Fibroblast of skin of left quadriceps (primary cell): ENCODE results near the gene CAMTA1.

Source experiments
- DNase-seq, 2 experiments: peaks; one replicate each; pipeline ENCODE4 v3.0.0-alpha.2; 2013; ENCODE audit warnings: low read depth in 2 of 2

The CAMTA1 gene

GRCh38 chr1:7430047-7430608 is 644.9 kb downstream of the CAMTA1 start:
- DNase-seq: no peak

DNA sequence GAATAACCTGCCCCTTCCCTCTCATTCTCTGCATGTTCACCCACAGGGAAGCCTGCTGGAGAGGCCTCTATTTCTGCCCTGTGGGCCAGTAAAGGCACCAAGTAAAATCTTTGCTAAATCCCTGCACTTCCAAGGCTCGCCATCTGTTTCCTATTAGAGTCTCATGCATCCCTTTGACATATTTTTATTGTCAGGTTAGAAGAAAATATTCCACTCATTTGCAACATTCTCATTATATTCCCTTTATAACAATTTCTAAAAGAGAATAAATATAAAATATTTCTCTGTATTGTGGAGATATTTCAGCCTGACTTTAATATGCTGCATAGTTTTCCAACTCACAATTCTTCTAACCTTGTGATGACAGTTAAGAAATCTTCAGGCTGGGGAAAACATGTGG is 645.4 kb downstream of the CAMTA1 start:
- DNase-seq: peak; percentile 54 to 61

- DNase-seq: no peak
These were observed 647.0 kb downstream of the CAMTA1 start for GRCh38 chr1:7432102-7432899.

- DNase-seq: no peak
These were observed 647.7 kb downstream of the CAMTA1 start for GRCh38 chr1:7432900-7433380.

GRCh38 chr1:7434566-7434965 is 649.3 kb downstream of the CAMTA1 start:
- DNase-seq: no peak

DNA sequence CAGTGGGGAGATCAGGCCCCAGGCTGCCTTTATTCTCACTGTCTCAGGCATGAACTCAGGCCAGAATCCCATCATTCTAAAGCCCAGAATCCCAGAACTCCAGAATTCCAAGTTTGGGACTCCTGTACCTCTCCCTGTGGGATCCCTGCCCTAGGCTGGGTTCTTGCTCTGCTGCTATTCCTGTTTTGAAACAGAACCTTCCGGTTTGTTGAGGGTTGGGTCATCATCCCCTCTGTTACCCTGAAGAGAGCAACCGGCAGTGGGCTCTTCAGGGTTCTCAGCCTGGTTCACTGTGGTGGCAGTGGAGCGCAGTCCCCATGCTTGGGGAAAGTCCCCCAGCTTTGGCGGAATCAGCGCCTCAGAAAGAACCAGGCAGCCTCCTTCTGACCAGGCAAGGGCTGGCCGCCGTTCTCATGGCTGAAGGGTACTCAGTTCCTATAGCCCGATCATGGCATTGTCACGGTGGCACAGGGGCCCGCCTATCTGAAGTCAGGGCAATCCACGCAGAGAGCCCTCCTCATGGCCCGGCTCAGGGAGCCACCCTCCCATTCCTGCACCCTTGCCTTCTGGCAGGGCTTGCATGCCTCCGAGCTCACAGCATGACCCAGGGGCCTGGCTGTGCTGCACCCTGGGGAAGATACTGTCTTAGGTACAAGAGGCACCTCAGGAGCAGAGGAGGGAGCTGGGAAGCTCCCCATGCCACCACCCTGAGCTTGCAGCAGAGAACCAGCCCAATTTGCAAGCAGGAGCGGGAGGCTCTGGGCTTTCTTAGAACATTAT is 650.2 kb downstream of the CAMTA1 start:
- no peak for DNase-seq

DNA sequence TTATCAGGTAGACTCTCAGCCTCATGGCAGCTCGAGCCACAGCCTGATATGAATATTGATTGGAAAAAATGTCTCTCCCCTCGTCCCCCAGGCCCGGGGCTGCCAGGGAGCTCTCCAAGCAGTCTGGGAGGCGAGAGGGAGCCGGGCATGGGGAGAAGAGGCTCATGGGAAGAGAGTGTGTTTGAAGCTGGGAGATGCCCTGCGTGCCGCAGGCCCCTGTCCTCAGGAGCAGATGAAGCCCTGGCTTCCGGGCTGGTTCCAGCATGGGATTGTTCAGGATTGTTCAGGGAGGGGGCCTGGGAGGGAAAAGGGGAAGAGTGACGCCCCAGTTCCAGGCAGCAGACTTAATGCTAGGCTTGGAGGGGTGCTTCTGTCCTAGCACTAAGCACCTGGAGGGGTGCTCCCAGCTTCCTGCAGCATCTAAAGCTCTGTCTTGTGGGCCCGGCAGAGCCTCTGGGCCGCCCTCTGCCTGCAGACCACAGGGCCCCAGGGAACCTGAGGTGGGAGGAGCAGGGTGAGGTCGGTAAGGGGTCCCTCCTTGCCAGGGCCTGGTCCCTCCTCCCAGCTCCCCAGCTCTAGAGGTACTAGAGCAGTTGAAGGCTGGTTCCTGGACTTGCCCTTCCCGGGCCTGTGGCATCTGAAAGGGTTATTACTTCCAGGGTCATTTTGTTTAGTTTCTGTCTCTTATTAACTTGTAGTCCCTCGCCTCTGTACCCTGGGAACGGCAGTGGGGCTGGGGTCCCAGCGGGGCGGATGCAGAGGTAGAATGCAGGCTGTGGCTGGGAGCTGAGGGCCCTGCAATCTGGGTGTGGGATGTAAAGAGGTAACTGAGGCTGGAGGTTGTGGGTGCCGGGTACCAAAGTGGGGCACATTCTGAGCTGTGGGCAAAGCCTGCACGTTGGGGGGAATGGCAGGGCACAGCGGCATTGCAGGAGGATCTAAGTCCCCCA is 651.1 kb downstream of the CAMTA1 start:
- no peak for DNase-seq

- DNase-seq: no peak
These were observed 651.8 kb downstream of the CAMTA1 start for GRCh38 chr1:7437036-7437435.

- DNase-seq: no peak
These were observed 652.5 kb downstream of the CAMTA1 start for GRCh38 chr1:7437608-7438395.

GRCh38 chr1:7438396-7438785 is 653.1 kb downstream of the CAMTA1 start:
- DNase-seq: no peak

DNA sequence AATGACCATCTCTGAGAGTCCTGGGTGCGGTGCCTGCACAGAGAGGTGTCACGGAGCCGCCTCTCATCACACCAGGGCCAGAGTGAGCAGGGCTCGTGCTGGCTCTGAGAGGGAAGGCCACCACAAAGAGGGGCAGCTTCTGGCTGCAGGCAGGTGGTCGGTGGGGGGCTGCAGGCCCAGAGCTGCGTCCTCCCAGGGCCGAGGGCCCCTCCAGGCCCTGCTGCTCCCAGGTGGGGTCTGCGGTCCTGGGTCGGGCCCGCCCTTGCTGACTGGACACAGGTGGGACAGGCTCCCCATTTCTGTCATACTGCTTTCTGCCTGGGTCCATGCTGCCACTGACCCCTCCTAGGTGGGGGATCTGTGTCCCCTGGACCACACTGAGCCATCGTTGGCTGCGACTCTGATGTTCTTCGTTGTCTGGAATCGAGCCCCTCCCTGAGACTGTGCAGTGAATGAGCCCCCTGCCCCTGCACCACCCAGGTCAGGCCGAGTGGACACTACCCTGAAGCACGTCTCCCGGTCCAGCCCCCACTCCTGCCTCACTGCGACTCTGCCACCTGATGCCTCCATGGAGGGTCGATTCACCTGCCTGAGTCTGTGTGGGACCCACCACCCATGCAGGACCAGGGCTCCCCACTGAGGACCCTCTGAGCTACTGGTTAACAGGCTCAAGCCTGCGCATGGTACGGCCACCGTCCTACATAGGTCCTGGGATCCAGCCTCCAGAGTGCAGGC is 653.8 kb downstream of the CAMTA1 start:
- DNase-seq: no peak

- DNase-seq: no peak
These were observed 654.9 kb downstream of the CAMTA1 start for GRCh38 chr1:7440154-7440553.

GRCh38 chr1:7441143-7441841 is 656.0 kb downstream of the CAMTA1 start:
- DNase-seq: no peak

DNA sequence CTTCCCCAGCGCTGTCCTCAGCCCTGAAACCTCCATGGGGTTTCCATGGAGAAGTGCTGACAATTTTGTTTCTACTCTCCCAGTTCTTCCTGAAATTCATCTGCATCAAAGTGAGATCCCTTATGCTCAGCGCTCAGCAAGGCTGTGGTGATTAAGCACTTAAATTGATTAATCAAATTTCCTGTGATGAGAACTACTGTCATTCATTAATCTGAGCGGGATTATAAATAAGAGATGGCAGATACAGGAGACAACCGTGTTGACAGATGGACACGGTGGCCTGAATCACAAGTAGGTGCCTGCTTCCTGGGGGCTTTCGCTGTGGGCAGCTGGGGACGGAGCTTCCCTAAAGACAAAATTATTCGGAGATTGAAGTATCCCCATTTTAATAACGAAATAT is 656.8 kb downstream of the CAMTA1 start:
- no peak for DNase-seq

DNA sequence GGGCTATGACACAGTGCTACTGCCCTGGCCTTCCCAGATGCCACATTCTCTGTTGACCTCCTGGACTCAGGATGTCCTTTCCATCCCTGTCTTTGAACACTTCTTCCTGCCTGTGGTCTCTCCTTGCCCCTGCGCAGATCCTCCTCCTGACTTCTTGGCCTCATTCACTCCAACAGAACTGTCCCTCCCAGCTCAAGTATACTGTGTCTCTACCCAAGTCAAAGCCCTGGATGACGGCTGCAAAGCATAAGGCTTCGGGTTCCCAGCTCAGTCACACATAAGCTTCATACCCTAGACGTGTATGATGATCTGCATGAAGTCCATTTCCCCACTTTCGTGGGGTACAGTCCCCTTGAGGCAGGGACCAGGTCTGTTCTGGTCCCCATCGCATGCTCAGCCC is 657.7 kb downstream of the CAMTA1 start:
- no peak for DNase-seq

DNA sequence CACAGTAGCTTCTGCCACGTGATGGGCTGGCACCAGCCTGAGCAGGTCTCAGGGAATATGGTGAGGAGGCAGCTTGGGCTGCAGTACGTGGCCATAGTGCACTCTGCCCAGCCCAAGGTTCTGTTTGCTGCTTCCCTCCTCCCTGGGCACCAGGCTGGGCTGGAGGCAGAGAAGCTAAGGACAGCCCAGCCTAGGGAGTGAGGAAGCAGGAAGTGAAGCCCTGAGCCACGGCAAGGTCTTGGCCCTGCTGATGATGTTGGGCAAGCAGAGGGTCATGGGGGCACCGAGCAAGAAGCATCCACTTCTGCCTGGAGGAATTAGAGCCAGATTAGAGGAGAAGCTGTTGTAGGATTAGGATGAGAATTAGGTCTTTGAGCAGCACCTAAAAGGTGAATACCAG is 659.1 kb downstream of the CAMTA1 start:
- DNase-seq: no peak

DNA sequence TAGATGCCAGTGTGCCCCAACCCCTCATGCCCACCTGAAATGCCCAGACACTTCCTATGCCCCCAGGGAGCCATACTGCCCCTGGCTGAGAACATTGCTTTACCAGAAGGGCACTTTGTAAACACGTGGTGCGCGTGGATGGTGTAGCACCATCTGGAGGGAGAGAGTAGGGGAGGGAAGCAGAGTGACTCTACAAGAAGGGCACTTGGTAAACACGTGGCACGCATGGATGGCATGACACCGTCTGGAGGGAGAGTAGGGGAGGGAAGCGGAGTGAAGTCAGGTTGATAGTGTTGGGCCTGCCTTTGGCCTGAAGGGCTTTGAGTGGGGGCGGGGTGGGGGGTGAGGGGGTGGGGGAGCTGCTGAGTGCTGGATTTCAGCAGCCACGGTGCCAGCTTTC is 661.8 kb downstream of the CAMTA1 start:
- DNase-seq: no peak

DNA sequence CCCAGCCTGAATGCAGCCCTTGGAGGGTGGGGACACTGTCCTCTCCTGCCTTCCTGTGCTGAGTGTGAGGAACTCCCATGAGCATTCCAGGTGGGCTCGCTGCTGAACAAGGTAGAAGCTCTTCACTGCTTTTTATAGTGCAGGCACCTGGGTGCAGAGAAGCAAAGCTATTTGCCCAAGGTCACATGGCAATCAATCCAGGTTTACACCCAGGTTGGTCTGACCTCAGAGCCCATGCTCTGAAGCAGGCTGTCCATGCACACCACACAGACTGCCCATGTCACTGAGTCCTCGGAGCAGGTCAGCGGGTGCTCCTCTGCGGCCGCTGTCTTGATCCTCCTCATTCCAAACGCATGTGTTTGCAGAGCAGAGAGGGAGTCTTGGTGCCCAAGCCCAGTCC is 662.5 kb downstream of the CAMTA1 start:
- DNase-seq: no peak

GRCh38 chr1:7448986-7449385 is 663.7 kb downstream of the CAMTA1 start:
- no peak for DNase-seq
